ENCODE measurements around the gene SLC22A23.

Gene SLC22A23

DNA sequence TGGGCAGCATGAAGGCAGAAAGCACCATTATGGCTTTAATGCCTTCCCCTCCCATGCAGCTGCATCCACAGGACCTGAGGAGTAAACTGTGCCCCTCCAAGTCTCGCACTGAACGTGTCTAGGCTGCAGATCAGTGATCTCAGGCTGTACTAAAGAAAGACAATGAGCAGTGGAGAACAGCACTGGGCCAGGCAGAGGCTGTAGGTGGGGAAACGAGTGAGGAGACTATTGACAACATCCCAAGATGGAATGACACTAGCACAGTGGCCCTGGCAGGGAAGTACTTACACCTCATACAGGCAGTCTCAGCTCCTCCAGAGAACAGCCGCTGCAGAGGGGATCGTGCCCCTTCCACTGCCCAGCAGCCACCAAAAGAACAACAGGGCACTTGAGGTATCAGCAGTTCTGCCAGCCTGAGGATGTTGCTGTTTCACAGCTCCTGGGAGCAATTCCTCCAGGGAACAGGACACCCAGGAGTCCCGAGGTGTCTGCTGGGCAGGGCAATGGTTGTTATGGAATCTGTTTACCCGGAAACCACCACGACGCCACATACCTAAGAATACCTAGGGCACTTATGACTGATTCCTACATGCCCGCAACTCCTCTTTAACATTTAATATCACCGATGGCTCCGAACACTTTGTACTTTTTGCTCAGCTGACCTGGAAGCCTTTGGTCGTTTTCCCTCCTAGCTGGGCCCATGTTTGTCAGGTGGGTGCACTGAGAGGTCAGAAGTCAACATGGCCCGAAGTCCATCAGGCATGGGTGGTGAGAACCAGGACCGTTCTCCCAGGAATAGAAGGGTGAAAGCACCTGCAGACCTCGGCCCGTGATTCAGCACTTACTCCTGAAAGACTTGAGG lies 79.1 kb downstream of the SLC22A23 start:
- Histone ChIP-seq H3K4me1 (no peaks in the 10 kb centered on the region), H3K27ac (no peak overlapping the region), H3K9me3 (no peaks in the 10 kb centered on the region), H3K4me3 (no peak overlapping the region), H3K36me3 (no peaks in the 10 kb centered on the region), H3K27me3 (no peaks in the 10 kb centered on the region)
- TF ChIP-seq, protein P1, sequence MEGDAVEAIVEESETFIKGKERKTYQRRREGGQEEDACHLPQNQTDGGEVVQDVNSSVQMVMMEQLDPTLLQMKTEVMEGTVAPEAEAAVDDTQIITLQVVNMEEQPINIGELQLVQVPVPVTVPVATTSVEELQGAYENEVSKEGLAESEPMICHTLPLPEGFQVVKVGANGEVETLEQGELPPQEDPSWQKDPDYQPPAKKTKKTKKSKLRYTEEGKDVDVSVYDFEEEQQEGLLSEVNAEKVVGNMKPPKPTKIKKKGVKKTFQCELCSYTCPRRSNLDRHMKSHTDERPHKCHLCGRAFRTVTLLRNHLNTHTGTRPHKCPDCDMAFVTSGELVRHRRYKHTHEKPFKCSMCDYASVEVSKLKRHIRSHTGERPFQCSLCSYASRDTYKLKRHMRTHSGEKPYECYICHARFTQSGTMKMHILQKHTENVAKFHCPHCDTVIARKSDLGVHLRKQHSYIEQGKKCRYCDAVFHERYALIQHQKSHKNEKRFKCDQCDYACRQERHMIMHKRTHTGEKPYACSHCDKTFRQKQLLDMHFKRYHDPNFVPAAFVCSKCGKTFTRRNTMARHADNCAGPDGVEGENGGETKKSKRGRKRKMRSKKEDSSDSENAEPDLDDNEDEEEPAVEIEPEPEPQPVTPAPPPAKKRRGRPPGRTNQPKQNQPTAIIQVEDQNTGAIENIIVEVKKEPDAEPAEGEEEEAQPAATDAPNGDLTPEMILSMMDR (IDR thresholded peaks at IDR 0.05) = no peak
- no peak for DNase-seq
- intact Hi-C loops (cut with DNase I; ENCODE audit: low total_unique reads) = no loop called here

DNA sequence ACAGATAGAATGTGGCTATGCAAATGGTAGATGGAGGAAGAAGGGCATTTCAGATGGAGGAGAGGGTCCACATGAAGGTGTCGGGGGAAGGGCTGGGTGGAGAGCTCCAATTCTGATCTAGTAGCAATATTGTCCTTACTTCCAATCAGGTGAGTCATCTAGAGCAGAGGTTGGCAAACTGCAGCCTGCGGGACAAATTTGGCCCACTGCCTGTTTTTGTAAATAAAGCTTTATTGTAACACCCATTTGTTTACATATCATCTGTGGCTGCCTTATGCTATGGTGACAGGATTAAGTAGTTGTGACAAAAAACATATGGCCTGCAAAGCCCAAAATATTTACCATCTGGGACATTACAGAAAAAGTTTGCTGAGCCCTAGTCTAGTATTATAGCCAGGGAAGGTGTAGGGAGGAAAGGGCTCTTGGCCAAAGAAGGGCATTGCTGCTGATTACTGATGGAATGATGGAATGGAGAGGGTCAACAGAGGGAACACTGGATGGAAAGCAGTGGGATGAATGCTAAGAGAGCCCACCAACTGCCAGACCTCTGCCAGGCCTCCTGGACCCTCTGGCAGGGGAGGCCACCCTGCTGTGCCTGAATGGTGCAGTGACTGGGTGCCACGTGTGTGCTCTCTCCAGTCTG lies 79.8 kb downstream of the SLC22A23 start:
- Histone ChIP-seq H3K9me3 (no peaks in the 10 kb centered on the region), H3K4me3 (no peak overlapping the region), H3K27ac (no peak overlapping the region), H3K4me1 (no peaks in the 10 kb centered on the region), H3K27me3 (no peaks in the 10 kb centered on the region), H3K36me3 (no peaks in the 10 kb centered on the region)
- intact Hi-C loops (cut with DNase I; ENCODE audit: low total_unique reads) = no loop called here
- TF ChIP-seq, protein P1 (IDR thresholded peaks at IDR 0.05) = no peak
- no peak for DNase-seq

DNA sequence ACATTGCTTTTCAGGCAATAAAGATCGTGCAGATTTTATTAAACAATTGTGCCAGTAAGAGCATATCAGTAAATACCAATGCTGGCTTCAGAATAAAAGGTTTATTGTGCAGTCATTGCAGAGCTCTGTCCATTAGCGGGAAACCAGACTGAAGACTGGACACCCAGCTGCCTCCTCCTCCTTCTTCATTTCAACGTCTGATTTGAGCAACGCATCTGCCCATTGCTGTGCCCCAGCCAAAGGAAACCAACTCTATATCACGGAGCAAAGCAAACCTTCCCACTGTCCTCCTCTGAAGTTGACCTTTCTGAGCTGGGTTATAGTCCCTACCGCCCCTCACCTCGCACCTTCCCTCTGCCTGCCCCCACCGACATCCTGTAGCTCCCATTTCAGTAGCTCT lies 80.8 kb downstream of the SLC22A23 start:
- Histone ChIP-seq H3K4me1 (no peaks in the 10 kb centered on the region), H3K36me3 (no peaks in the 10 kb centered on the region), H3K27me3 (no peaks in the 10 kb centered on the region), H3K4me3 (no peak overlapping the region), H3K27ac (no peak overlapping the region), H3K9me3 (no peaks in the 10 kb centered on the region)
- intact Hi-C loops (cut with DNase I; ENCODE audit: low total_unique reads) = no loop called here
- DNase-seq = no peak
- TF ChIP-seq, protein P1 (IDR thresholded peaks at IDR 0.05) = no peak

DNA sequence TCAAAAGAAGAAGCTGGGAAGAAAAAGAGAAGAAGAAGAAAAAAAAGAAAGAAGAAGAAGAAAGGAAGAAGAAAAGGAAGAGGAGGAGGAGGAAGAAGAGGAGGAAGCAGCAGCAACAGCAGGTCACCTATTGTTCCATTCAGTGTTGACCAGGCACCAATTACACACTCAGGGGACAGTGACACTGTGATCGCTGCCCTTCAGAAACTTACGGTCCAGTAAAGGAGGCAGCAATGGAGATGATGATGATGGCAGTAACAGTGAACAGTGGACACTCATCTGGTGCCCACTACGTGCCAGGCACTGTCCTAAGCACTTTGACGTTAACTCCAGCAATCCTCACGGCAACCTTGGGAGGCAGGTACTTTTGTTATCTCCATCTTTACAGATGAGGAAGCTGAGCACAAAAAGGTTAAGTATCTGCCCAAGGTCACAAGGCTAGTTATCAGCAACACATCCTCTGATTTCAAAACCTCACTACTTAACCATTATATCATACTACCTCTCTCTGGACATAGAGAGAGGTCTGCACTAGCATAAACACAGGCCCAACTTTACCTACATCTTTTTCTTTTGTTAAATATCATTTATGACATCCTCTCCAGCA lies 83.2 kb downstream of the SLC22A23 start:
- Histone ChIP-seq H3K27ac (no peak overlapping the region), H3K9me3 (no peaks in the 10 kb centered on the region), H3K4me3 (no peak overlapping the region), H3K27me3 (no peaks in the 10 kb centered on the region), H3K36me3 (no peaks in the 10 kb centered on the region), H3K4me1 (no peaks in the 10 kb centered on the region)
- intact Hi-C loops (cut with DNase I; ENCODE audit: low total_unique reads) = no loop called here
- DNase-seq = no peak
- TF ChIP-seq, protein P1 (IDR thresholded peaks at IDR 0.05) = no peak

DNA sequence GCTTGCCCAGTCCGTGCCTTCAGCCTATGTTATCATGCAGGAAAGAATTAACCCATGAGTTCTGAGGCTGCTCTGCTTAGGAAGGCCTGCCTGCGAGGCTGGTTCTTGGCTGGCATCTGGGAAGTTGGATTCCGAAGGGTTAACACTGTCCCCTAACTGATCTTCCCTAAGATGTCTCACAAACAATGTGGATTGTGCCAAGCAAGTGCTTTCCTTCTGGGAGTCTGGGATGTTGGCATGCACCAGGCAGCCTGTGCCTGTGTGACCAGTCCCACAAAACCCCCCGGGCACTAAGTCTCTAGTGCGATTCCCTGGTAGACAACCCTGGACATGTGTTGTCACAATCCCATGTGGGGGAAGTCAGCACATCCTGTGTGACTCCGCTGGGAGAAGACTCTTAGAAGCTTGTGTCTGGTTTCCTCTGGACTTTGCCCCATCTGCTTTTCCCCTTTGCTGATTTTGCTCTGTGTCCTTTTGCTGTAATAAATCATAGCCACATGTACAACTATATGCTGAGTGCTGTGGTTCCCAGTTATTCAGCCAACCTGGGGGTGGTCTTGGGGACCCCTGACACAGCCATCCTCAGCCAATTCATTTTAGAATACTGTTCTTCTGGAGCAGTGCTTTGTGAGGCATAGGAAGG lies 83.8 kb downstream of the SLC22A23 start:
- Histone ChIP-seq H3K9me3 (no peaks in the 10 kb centered on the region), H3K27me3 (no peaks in the 10 kb centered on the region), H3K4me3 (no peak overlapping the region), H3K36me3 (no peaks in the 10 kb centered on the region), H3K4me1 (no peaks in the 10 kb centered on the region), H3K27ac (no peak overlapping the region)
- intact Hi-C loops (cut with DNase I; ENCODE audit: low total_unique reads) = no loop called here
- TF ChIP-seq, protein P1 (IDR thresholded peaks at IDR 0.05) = no peak
- no peak for DNase-seq

Measured in tibial artery (tissue), 4 donors.